A673 (cell line): ENCODE results near the gene SLC26A8. TPM values are rescaled to one million over a fixed set of nuclear protein-coding genes. Genes with fewer than 3 reads are reported as not detected.
"Not testable (repeated sequence)": the region's sequence is repeated elsewhere in the genome, so short reads cannot be mapped to it uniquely, and the experiment has no call there.

ENCODE experiments used
- BruUV-seq: library from RNA; stranded (reverse); fragments of 400-500 nt; replicated peaks from 2 replicates; lab custom pipeline; 2021; lab: Mats Ljungman, UMichigan
- CTCF ChIA-PET: fragments of 300-600 bp; sonication (Branson Sonifier 250); formaldehyde crosslinking; loops from one replicate; lab custom pipeline; 2022; ENCODE audit warnings: antibody characterized with exemption; lab: Charles Lee
- POLR2A ChIA-PET: fragments of 300-600 bp; sonication (Branson Sonifier 250); formaldehyde crosslinking; loops from one replicate; lab custom pipeline; 2022; ENCODE audit warnings: antibody characterized with exemption; ENCODE audit not compliant: low non-redundant PET; lab: Charles Lee
- DNase-seq: peaks from one replicate; pipeline ENCODE4 v3.0.0-alpha.2; 2015; ENCODE audit warnings: low spot score
- H3K27ac ChIP-seq: fragments of 200-600 bp; sonication (generic); 2 replicates; pipeline ENCODE4 v1.5.1; 2016; ENCODE audit warnings: mixed run types, low read depth, mild to moderate bottlenecking, mixed read lengths, antibody characterized with exemption, low read length; ENCODE audit not compliant: poor library complexity, severe bottlenecking
- H3K27me3 ChIP-seq: fragments of 200-600 bp; sonication (generic); replicated peaks from 2 replicates; pipeline ENCODE4 v1.6.1; 2017; ENCODE audit warnings: mixed run types, low read depth, mild to moderate bottlenecking, mixed read lengths, antibody characterized with exemption, low read length; ENCODE audit not compliant: insufficient read depth, poor library complexity
- H3K36me3 ChIP-seq: fragments of 200-600 bp; sonication (generic); 2 replicates; pipeline ENCODE4 v1.6.1; 2016; ENCODE audit warnings: mixed run types, mild to moderate bottlenecking, mixed read lengths, antibody characterized with exemption, low read length; ENCODE audit not compliant: insufficient read depth, poor library complexity, severe bottlenecking
- H3K4me1 ChIP-seq: fragments of 200-600 bp; sonication (generic); 2 replicates; pipeline ENCODE4 v1.6.1; 2017; ENCODE audit warnings: mixed run types, mild to moderate bottlenecking, mixed read lengths, antibody characterized with exemption, low read length; ENCODE audit not compliant: insufficient read depth, poor library complexity, severe bottlenecking
- H3K4me3 ChIP-seq: fragments of 200-600 bp; sonication (generic); 2 replicates; pipeline ENCODE4 v1.5.1; 2016; ENCODE audit warnings: low read depth, mixed run types, mild to moderate bottlenecking, mixed read lengths, low read length; ENCODE audit not compliant: poor library complexity, severe bottlenecking
- H3K9me3 ChIP-seq: fragments of 200-600 bp; sonication (generic); 2 replicates; pipeline ENCODE4 v1.6.1; 2016; ENCODE audit warnings: mixed run types, low read depth, mild to moderate bottlenecking, mixed read lengths, antibody characterized with exemption, low read length; ENCODE audit not compliant: poor library complexity, severe bottlenecking
- CTCF ChIP-seq: fragments of 300-800, 200-600 bp; sonication (generic); conservative IDR thresholded peaks from 2 replicates; pipeline ENCODE4 v1.5.1; 2017; ENCODE audit warnings: low read depth, mild to moderate bottlenecking, antibody characterized with exemption, low read length, moderate library complexity, mixed read lengths
- EZH2 ChIP-seq: fragments of 200-600 bp; sonication (generic); IDR thresholded peaks from 2 replicates; pipeline ENCODE4 v1.6.1; 2017; ENCODE audit warnings: borderline replicate concordance, low read depth, mild to moderate bottlenecking, mixed read lengths, antibody characterized with exemption, low read length; ENCODE audit not compliant: poor library complexity, severe bottlenecking
- intact Hi-C: fragments of 100-400 bp; cut with micrococcal nuclease; formaldehyde crosslinking; loops from one replicate; pipeline ENCODE4 v1.10.0; 2022; ENCODE audit not compliant: unreplicated experiment
- total RNA-seq: library from RNA; stranded (reverse); gene quantifications from 2 replicates; pipeline ENCODE4 v1.2.3, GENCODE V29; 2021

Gene SLC26A8
- total RNA-seq, 1 experiment from 2014 or later: not detected

- Histone ChIP-seq H3K4me3 (no peak overlapping the region), H3K27me3 (no peaks in the 10 kb centered on the region), H3K4me1 (peaks cover 42% of the 10 kb centered on the region), H3K36me3 (no peaks in the 10 kb centered on the region), H3K27ac (peak overlapping the region; percentile 57), H3K9me3 (no peaks in the 10 kb centered on the region)
- ChIA-PET CTCF (interaction anchor here (0.6 kb wide), 1 partner anchor 8 kb away, joined by 15 read pairs; no protein-coding TSS in a partner anchor), POLR2A (interaction anchor here (0.6 kb wide), 1 partner anchor 1651 kb away, joined by 8 read pairs; no protein-coding TSS in a partner anchor)
- intact Hi-C loops: no loop called here
- BruUV-seq: no TSS peak
- TF ChIP-seq CTCF (no peak), EZH2 (no peak)
- peak; percentile 19 for DNase-seq
These were observed 9.5 kb upstream of the SLC26A8 start for GRCh38 chr6:36033935-36034334.

- H3K4me3 ChIP-seq, intact Hi-C loops, BruUV-seq, H3K9me3 ChIP-seq, DNase-seq, H3K27ac ChIP-seq, H3K36me3 ChIP-seq, H3K27me3 ChIP-seq: not testable (repeated sequence)
- peaks cover 34% of the 10 kb centered on the region for H3K4me1 ChIP-seq
- CTCF ChIA-PET: interaction anchor here (0.6 kb wide), 1 partner anchor 9 kb away, joined by 15 read pairs; no protein-coding TSS in a partner anchor
- POLR2A ChIA-PET: interaction anchor here (0.7 kb wide), 1 partner anchor 778 kb away, joined by 4 read pairs; no protein-coding TSS in a partner anchor
These were observed 8.7 kb upstream of the SLC26A8 start for GRCh38 chr6:36033144-36033543.

- no peaks in the 10 kb centered on the region for H3K27me3 ChIP-seq
- H3K9me3 ChIP-seq: no peaks in the 10 kb centered on the region
- intact Hi-C loops: no loop called here
- no TSS peak for BruUV-seq
- peaks cover 33% of the 10 kb centered on the region for H3K4me1 ChIP-seq
- H3K36me3 ChIP-seq: no peaks in the 10 kb centered on the region
- peak overlapping the region; percentile 52 for H3K27ac ChIP-seq
- ChIA-PET POLR2A (no interaction called here), CTCF (no interaction called here)
- no peak for TF ChIP-seq EZH2
- no peak for TF ChIP-seq CTCF
- H3K4me3 ChIP-seq: no peak overlapping the region
- DNase-seq: no peak
These were observed 7.8 kb upstream of the SLC26A8 start for GRCh38 chr6:36032261-36032660.

GRCh38 chr6:36029464-36029863 lies 5.0 kb upstream of the SLC26A8 start:
- ChIA-PET POLR2A (no interaction called here), CTCF (interaction anchor here (1.4 to 1.5 kb wide), 2 partner anchors 65 to 311 kb away, joined by 3 to 4 read pairs; no protein-coding TSS in a partner anchor)
- BruUV-seq: no TSS peak
- no peak for TF ChIP-seq EZH2
- TF ChIP-seq CTCF: no peak
- Histone ChIP-seq H3K36me3 (no peaks in the 10 kb centered on the region), H3K9me3 (no peaks in the 10 kb centered on the region), H3K27ac (peak overlapping the region; percentile 92), H3K27me3 (no peaks in the 10 kb centered on the region), H3K4me1 (peaks cover 23% of the 10 kb centered on the region), H3K4me3 (peak overlapping the region; percentile 97)
- intact Hi-C loops: loop anchor here (2.0 kb wide), 1 partner anchor 167 kb away; the partner anchor contains the start of gene BRPF3
- DNase-seq: peak; percentile 63
